Esophagus muscularis mucosa (tissue), 4 donors: ENCODE data around the gene KCNQ5. TPM values are rescaled to one million over a fixed set of nuclear protein-coding genes. Genes with fewer than 3 reads are reported as not detected.

Experiments
- DNase-seq: peaks from one replicate; pipeline ENCODE4 v3.0.0-alpha.2; 2017; ENCODE audit errors: extremely low spot score
- H3K27ac ChIP-seq, 4 donors: fragments of 200-600 bp; sonication (generic); replicated peaks in 1 of 4; 1 replicate in 3 of 4; 2 replicates in 1 of 4; pipeline ENCODE4 v1.5.1; 2016 to 2019; ENCODE audit warnings: mild to moderate bottlenecking in 1 of 4
- H3K27me3 ChIP-seq, 4 donors: fragments of 200-600 bp; sonication (generic); one replicate each; pipeline versions ENCODE4 v1.5.1 to v1.6.0; 2016 to 2019
- H3K36me3 ChIP-seq, 4 donors: fragments of 200-600 bp; sonication (generic); one replicate each; pipeline ENCODE4 v1.5.1; 2016 to 2019
- H3K4me1 ChIP-seq, 4 donors: fragments of 200-600 bp; sonication (generic); one replicate each; pipeline ENCODE4 v1.5.1; 2016 to 2019
- H3K4me3 ChIP-seq, 4 donors: fragments of 200-600 bp; sonication (generic); 1 replicate in 2 of 4; 2 replicates in 2 of 4; pipeline ENCODE4 v1.5.1; 2016 to 2019; ENCODE audit warnings: mild to moderate bottlenecking in 4 of 4, moderate library complexity in 1 of 4
- H3K9me3 ChIP-seq, 4 donors: fragments of 200-600 bp; sonication (generic); 1 replicate in 3 of 4; 2 replicates in 1 of 4; pipeline ENCODE4 v1.5.1; 2016 to 2019
- CTCF ChIP-seq, 3 experiments: fragments of 200-600 bp in 2 of 3; fragments of 450-650 bp in 1 of 3; sonication (generic) in 2 of 3; IDR thresholded peaks; one replicate each; pipeline ENCODE4 v1.5.1; 2017 to 2019; ENCODE audit warnings: antibody characterized with exemption in 3 of 3, mild to moderate bottlenecking in 2 of 3, moderate library complexity in 1 of 3
- EP300 ChIP-seq: sonication (generic); formaldehyde crosslinking; IDR thresholded peaks from one replicate; pipeline ENCODE4 v1.6.1; 2017; ENCODE audit warnings: antibody characterized with exemption
- POLR2A ChIP-seq: fragments of 450-650 bp; IDR thresholded peaks from one replicate; pipeline ENCODE4 v1.6.1; 2017; ENCODE audit warnings: antibody characterized with exemption, moderate library complexity, mild to moderate bottlenecking, low read depth
- POLR2AphosphoS5 ChIP-seq, 2 donors: sonication (generic); formaldehyde crosslinking; IDR thresholded peaks; one replicate each; pipeline ENCODE4 v1.6.1; 2017; ENCODE audit warnings: antibody characterized with exemption in 2 of 2
- WGBS: methylation state at CpG from one replicate; pipeline ENCODE4 v1.1.5; 2018; 5-methylcytosine and 5-hydroxymethylcytosine counted together
- intact Hi-C: fragments of 100-400 bp; cut with DNase I; formaldehyde crosslinking; loops from one replicate; pipeline ENCODE4 v1.15.1; 2023
- total RNA-seq, 4 donors: library from RNA; depleted of rRNA; stranded (reverse); fragments of >200 nt; gene quantifications; one replicate each; pipeline versions ENCODE4 v1.1.0 to v1.2.1, GENCODE V29; 2016

Gene KCNQ5
- total RNA-seq, 4 donors from 2014 or later = 1.2 to 2.2 (median 1.8) TPM

GRCh38 chr6:73078333-73078862 is 456.5 kb downstream of the KCNQ5 start:
- H3K36me3 ChIP-seq = no peaks in the 10 kb centered on the region
- intact Hi-C loops = no loop called here
- no peak for DNase-seq

GRCh38 chr6:73078908-73079610 is 457.2 kb downstream of the KCNQ5 start:
- DNase-seq = no peak
- Histone ChIP-seq H3K4me1 (no peaks in the 10 kb centered on the region), H3K4me3 (no peak overlapping the region), H3K9me3 (no peaks in the 10 kb centered on the region), H3K27me3 (no peaks in the 10 kb centered on the region), H3K36me3 (no peaks in the 10 kb centered on the region), H3K27ac (no peak overlapping the region)
- TF ChIP-seq EP300 (no peak), POLR2AphosphoS5 (IDR thresholded peaks at IDR 0.05) (no peak), POLR2A (no peak), CTCF (IDR thresholded peaks at IDR 0.05) (no peak)
- 88% methylated on average over 5 of the region's 5 CpGs for WGBS
- intact Hi-C loops = no loop called here

More at GRCh38 chr6:73078333-73078862, 456.5 kb downstream of the KCNQ5 start:
- Histone ChIP-seq H3K27ac (no peak overlapping the region), H3K4me1 (no peaks in the 10 kb centered on the region), H3K27me3 (no peaks in the 10 kb centered on the region), H3K4me3 (no peak overlapping the region), H3K9me3 (no peaks in the 10 kb centered on the region)
- WGBS = 96% methylated on average over 1 of the region's 1 CpG
- no peak for TF ChIP-seq EP300
- no peak for TF ChIP-seq CTCF (IDR thresholded peaks at IDR 0.05)
- TF ChIP-seq POLR2AphosphoS5 (IDR thresholded peaks at IDR 0.05) = no peak
- no peak for TF ChIP-seq POLR2A

GRCh38 chr6:73079611-73079955 is 457.7 kb downstream of the KCNQ5 start:
- no peak for DNase-seq
- H3K27me3 ChIP-seq = no peaks in the 10 kb centered on the region
- H3K36me3 ChIP-seq = no peaks in the 10 kb centered on the region
- H3K4me3 ChIP-seq = no peak overlapping the region
- H3K4me1 ChIP-seq = no peaks in the 10 kb centered on the region
- H3K9me3 ChIP-seq = no peaks in the 10 kb centered on the region
- no peak for TF ChIP-seq EP300
- TF ChIP-seq POLR2A = no peak
- no peak for TF ChIP-seq POLR2AphosphoS5 (IDR thresholded peaks at IDR 0.05)
- TF ChIP-seq CTCF (IDR thresholded peaks at IDR 0.05) = no peak
- no peak overlapping the region for H3K27ac ChIP-seq
- intact Hi-C loops = no loop called here
- WGBS = 90% methylated on average over 3 of the region's 3 CpGs

GRCh38 chr6:73079978-73080377 is 458.1 kb downstream of the KCNQ5 start:
- TF ChIP-seq CTCF (IDR thresholded peaks at IDR 0.05) (no peak), POLR2AphosphoS5 (IDR thresholded peaks at IDR 0.05) (no peak), POLR2A (no peak), EP300 (no peak)
- 38% methylated on average over 3 of the region's 3 CpGs for WGBS
- no peak overlapping the region for H3K27ac ChIP-seq

More at GRCh38 chr6:73079978-73080377, 458.1 kb downstream of the KCNQ5 start:
- H3K4me1 ChIP-seq = no peaks in the 10 kb centered on the region
- H3K9me3 ChIP-seq = no peaks in the 10 kb centered on the region
- H3K27me3 ChIP-seq = no peaks in the 10 kb centered on the region
- no peak for DNase-seq
- intact Hi-C loops = no loop called here
- no peak overlapping the region for H3K4me3 ChIP-seq
- no peaks in the 10 kb centered on the region for H3K36me3 ChIP-seq
